HG02938 (cell line): ENCODE measurements around the gene SREK1.

Source experiments
- ATAC-seq: cut with Tn5 transposase; IDR thresholded peaks from one replicate; pipeline ENCODE4 v1.9.1; 2021; ENCODE audit warnings: mild to moderate bottlenecking, moderate library complexity; ENCODE audit not compliant: unreplicated experiment

SREK1 gene

DNA sequence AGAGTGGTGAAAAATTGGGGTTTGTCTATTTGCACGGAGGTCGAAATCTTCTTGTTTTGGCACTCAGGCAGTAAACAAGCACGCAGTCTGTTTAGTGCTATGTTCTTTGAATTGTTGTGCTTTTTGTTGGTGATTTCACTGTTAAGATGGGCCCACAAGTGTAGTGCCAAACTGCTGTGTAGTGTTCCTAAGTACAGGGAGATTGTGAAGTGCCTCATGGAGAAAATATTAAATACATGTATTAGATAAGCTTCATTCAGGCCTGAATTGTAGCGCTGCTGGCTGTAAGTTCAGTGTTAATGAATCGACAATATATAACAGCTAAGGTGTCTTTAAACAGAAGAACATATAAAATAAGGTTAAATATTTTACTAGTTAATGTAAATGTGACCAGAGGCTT is 17.3 kb downstream of the SREK1 start:
- no peak for ATAC-seq

- ATAC-seq: no peak
These were observed 20.1 kb downstream of the SREK1 start for GRCh38 chr5:66164044-66164790.

- no peak for ATAC-seq
These were observed 24.1 kb downstream of the SREK1 start for GRCh38 chr5:66168226-66168625.

DNA sequence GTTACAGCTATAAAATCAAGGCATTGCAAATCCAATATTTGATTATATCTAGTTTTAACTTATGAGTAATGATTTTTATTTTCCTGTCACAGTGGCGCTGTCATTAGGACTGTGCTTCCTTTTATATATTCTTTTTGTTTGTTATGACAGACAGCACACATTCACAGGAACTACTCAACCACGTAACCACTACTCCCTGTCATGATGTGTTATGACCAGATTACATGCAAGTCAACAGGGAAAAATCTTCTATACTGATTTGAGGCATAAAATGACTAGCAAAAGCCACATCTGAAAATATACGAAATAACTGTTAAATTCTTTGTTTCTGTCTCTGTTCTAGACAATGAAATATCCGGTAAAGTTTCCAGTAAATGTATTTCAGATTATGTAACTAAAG is 25.4 kb downstream of the SREK1 start:
- peak; percentile 44 for ATAC-seq

DNA sequence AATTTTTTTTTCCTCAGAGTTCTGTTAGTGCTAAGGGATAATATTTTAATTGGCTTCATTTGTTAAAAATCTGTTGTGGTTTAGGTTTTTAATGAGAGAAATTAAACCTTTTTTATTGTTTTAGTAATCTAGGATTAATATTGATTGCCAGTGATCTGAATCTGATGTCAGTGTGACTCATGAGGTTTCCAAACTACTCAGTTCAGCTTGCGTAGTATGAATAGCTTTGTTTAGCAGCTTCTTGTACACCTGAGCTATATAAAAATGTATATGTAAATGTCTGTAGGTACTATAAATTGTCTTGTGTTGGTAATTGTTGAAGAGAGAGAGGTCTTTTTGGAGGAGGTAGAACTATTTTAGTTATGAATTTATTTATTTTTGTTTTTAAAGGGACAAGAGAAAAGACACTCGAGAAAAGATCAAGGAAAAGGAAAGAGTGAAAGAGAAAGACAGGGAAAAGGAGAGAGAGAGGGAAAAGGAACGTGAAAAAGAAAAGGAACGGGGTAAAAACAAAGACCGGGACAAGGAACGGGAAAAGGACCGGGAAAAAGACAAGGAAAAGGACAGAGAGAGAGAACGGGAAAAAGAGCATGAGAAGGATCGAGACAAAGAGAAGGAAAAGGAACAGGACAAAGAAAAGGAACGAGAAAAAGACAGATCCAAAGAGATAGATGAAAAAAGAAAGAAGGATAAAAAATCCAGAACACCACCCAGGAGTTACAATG is 26.3 kb downstream of the SREK1 start:
- ATAC-seq: no peak

- ATAC-seq: peak; percentile 91
These were observed 27.5 kb downstream of the SREK1 start for GRCh38 chr5:66171349-66172344.

- no peak for ATAC-seq
These were observed 30.2 kb downstream of the SREK1 start for GRCh38 chr5:66174338-66174737.

DNA sequence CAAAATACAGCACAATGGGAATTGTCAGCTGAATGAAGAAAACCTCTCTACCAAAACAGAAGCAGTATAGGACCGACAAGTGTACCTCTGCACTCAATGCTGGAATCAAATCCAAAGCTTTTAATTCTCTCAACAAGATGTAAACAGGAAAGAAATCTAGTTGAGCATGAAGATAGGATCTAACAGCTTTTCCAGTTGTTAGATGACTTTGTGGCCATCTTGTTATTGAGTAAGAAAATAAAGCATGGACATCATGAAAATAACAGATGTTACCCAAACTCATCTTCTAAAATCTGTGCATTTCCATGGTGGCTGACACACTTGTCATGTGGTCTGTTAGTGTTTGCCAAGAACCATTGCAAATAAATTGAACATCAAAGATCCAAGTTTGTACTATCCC is 34.7 kb downstream of the SREK1 start:
- ATAC-seq: no peak

DNA sequence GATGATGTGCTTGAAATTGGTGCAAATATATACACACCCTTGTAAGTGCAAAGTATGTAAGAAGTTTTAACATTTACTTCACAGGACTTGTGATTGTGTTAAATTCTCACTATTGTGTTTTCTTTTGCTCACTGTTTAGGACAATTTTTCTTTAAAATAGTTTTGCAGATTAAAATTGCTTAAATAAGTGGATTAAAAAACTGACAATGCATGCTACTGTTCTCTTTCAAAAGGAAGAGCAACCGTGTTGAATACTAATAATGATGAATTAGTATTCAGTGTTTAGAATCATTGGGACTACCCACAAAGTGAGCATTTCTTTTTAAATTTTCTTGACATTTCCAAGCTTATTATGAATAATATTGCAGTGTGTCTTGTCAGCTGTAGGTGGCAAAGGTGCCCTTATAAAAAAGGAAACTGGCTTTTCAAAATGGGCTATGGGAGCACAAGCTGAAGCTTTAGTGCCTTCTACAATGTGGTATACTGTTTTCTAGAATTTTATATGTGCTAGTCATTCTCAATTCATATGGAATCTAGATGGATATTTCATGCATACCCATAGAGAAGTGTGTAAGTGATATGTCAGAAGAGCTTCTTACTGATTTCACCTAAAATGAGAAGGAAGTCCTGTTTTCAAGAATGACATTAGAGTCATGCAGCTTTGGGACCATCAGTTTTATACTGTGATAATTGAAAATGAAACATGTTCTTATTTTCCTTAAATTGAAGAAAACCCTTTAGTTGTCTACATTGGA is 35.4 kb downstream of the SREK1 start:
- ATAC-seq: no peak

DNA sequence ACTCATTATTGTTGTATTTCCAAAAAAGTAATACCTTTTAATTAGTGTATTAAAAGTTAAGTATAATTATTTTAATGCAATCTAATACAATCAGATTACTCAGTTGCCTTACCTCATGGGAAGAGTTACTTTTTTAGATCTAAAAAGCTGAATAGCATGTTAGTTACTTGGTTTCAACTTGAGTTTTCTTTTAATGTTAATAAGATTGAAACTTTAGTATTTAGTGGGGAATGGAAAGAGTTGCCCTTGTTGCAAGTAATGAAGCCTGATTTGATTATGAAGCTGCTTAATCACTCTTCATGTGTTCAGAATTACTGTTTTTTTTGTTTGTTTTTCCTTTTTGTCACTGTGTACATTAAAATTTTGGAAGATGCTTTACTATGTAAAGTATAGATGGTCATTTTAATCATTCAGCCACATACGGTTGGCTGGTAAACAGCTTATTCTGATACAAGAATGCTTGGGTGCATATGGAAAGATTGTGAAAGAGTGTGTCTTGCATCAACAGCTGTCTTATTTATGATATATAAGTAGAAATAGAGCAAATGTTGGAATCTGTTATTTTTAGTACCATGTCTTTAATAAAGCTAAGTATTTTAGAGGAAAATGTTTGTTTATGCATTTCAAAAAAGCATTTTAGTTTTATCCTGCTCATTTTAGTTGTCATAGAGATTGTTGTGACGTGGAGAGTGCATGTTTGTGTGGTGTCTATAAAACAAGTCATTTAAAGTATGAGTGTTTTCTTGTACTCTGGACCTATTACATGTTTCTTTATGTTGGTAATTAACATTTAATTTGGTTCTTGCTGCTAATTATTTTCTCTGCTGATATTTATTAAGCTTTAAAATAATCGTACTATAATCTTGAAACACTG is 36.4 kb downstream of the SREK1 start:
- ATAC-seq: no peak

DNA sequence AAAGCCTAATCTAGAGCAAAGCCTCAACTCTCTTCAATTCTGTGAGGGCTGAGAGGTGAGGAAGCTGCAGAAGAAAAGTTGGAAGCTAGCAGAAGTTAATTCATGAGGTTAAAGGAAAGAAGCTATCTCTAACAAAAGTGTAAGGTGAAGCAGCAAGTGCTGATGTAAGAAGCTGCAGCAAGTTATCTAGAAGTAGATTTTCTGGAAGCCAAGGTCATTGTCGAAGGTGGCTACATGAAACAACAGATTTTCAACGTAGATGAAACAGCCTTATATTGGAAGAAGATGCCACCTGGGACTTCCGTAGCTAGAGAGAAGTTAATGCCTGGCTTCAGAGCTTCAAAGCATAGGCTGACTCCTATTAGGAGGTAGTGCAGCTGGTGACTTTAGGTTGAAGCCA is 42.0 kb downstream of the SREK1 start:
- ATAC-seq: no peak

DNA sequence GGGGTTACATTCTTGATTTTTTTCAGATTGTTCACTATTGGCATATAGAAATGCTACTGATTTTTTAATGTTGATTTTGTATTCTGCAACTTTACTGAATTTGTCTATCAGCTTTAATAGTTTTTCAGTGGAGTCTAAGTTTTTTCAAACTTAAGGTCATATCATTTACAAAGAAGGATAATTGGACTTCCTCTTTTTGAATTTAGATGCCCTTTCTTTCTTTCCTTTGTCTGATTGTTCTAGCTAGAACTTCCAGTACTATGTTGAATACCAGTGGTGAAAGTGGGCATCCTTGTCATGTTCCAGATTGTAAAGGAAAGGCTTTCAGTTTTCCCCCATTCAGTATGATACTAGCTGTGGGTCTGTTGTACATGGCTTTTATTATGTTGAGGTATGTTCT is 49.3 kb downstream of the SREK1 start:
- no peak for ATAC-seq

GRCh38 chr5:66197764-66198405 is 53.8 kb downstream of the SREK1 start:
- no peak for ATAC-seq

- ATAC-seq: no peak
These were observed 54.7 kb downstream of the SREK1 start for GRCh38 chr5:66198837-66199236.

DNA sequence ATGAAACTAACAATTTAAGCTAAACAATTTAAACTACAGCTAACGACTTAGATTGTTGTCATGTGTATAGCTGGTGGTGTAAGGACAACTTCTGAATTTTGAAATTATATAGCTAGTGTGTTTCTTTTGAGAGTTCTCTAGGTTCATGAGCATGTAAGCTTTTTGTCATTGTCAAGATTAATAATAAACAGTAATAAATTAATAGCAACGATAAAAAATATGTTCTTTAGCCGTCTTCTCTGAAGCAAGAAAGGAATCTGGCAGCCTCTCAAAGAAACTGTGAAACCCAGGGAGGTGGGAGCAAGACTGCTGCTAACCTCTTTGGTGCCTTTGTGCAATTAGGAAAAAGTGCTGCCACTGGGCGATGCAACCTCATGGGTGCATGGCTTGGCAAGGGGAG is 59.4 kb downstream of the SREK1 start:
- no peak for ATAC-seq

- ATAC-seq: no peak
These were observed 62.4 kb downstream of the SREK1 start for GRCh38 chr5:66206465-66206864.

GRCh38 chr5:66207800-66208561 is 63.9 kb downstream of the SREK1 start:
- no peak for ATAC-seq

DNA sequence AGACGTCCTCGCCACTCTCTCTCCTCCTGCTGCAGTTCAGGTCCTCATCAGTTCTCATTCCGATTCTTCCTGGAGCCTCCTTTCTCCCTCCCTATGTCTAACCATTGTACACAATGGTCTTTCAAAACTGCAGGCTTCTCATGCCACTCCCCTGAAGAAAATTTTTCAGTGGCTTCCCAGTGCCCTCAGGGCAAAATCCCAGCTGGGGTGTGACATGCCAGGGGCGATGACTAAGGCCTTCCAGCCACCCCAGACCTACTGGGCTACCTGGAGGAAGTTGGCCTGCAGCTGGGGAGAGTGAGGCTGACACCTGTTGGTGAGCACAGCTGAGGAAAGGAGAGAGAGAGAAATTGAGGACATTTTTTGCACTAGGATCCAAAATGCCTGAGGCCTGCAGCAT is 65.2 kb downstream of the SREK1 start:
- no peak for ATAC-seq
